ENCODE data around the gene KLHL2.
"Not testable (repeated sequence)": the region's sequence is repeated elsewhere in the genome, so short reads cannot be mapped to it uniquely, and the experiment has no call there.

Gene KLHL2

GRCh38 chr4:165210566-165210965 is 3.2 kb downstream of the KLHL2 start:
- no peak for TF ChIP-seq CTCF (IDR thresholded peaks at IDR 0.05; ENCODE audit: low read depth, low read length, missing control alignments)
- no peak overlapping the region for H3K4me3 ChIP-seq (replicated peaks; ENCODE audit: low read depth, low read length)
- no peak for DNase-seq (ENCODE audit: extremely low read depth, low read depth)

- not testable (repeated sequence) for H3K4me3 ChIP-seq (replicated peaks; ENCODE audit: low read depth, low read length); DNase-seq (ENCODE audit: extremely low read depth, low read depth)
These were observed 5.3 kb downstream of the KLHL2 start for GRCh38 chr4:165212647-165213046.

GRCh38 chr4:165213404-165213803 is 6.0 kb downstream of the KLHL2 start:
- not testable (repeated sequence) for DNase-seq (ENCODE audit: extremely low read depth, low read depth); H3K4me3 ChIP-seq (replicated peaks; ENCODE audit: low read depth, low read length)

- not testable (repeated sequence) for H3K4me3 ChIP-seq (replicated peaks; ENCODE audit: low read depth, low read length); DNase-seq (ENCODE audit: extremely low read depth, low read depth)
These were observed 6.8 kb downstream of the KLHL2 start for GRCh38 chr4:165213991-165214709.

- peak; percentile 31 for DNase-seq (ENCODE audit: extremely low read depth, low read depth)
- H3K4me3 ChIP-seq (replicated peaks; ENCODE audit: low read depth, low read length), result not testable (repeated sequence)
These were observed 7.8 kb downstream of the KLHL2 start for GRCh38 chr4:165215034-165215751.

- DNase-seq (ENCODE audit: extremely low read depth, low read depth), result not testable (repeated sequence)
These were observed 8.6 kb downstream of the KLHL2 start for GRCh38 chr4:165215761-165216487.

GRCh38 chr4:165217325-165217724 is 10.0 kb downstream of the KLHL2 start:
- DNase-seq (ENCODE audit: extremely low read depth, low read depth), result no peak
- TF ChIP-seq CTCF (IDR thresholded peaks at IDR 0.05; ENCODE audit: low read depth, low read length, missing control alignments), result no peak
- H3K4me3 ChIP-seq (replicated peaks; ENCODE audit: low read depth, low read length), result no peak overlapping the region

More at GRCh38 chr4:165215761-165216487, 8.6 kb downstream of the KLHL2 start:
- H3K4me3 ChIP-seq (replicated peaks; ENCODE audit: low read depth, low read length), result not testable (repeated sequence)

- H3K4me3 ChIP-seq (replicated peaks; ENCODE audit: low read depth, low read length); DNase-seq (ENCODE audit: extremely low read depth, low read depth): not testable (repeated sequence)
These were observed 13.9 kb downstream of the KLHL2 start for GRCh38 chr4:165221306-165221705.

- H3K4me3 ChIP-seq (replicated peaks; ENCODE audit: low read depth, low read length); DNase-seq (ENCODE audit: extremely low read depth, low read depth): not testable (repeated sequence)
These were observed 14.8 kb downstream of the KLHL2 start for GRCh38 chr4:165221993-165222650.

- peak; percentile 73 for DNase-seq (ENCODE audit: extremely low read depth, low read depth)
- TF ChIP-seq CTCF (IDR thresholded peaks at IDR 0.05; ENCODE audit: low read depth, low read length, missing control alignments), result no peak
- no peak overlapping the region for H3K4me3 ChIP-seq (replicated peaks; ENCODE audit: low read depth, low read length)
These were observed 15.3 kb downstream of the KLHL2 start for GRCh38 chr4:165222651-165222994.

- H3K4me3 ChIP-seq (replicated peaks; ENCODE audit: low read depth, low read length); DNase-seq (ENCODE audit: extremely low read depth, low read depth): not testable (repeated sequence)
These were observed 20.0 kb downstream of the KLHL2 start for GRCh38 chr4:165227401-165227800.

GRCh38 chr4:165229490-165230200 is 22.3 kb downstream of the KLHL2 start:
- not testable (repeated sequence) for H3K4me3 ChIP-seq (replicated peaks; ENCODE audit: low read depth, low read length); DNase-seq (ENCODE audit: extremely low read depth, low read depth)

- not testable (repeated sequence) for H3K4me3 ChIP-seq (replicated peaks; ENCODE audit: low read depth, low read length)
These were observed 25.5 kb downstream of the KLHL2 start for GRCh38 chr4:165232623-165233433.

More at GRCh38 chr4:165232623-165233433, 25.5 kb downstream of the KLHL2 start:
- DNase-seq (ENCODE audit: extremely low read depth, low read depth), result not testable (repeated sequence)
